H9 (cell line): Measurements from ENCODE around the gene PNMA1. TPM values are rescaled to one million over a fixed set of nuclear protein-coding genes. Genes with fewer than 3 reads are reported as not detected.

Experiments
- DNase-seq: peaks from one replicate; pipeline ENCODE4 v3.0.0-alpha.2; 2017
- H2AFZ ChIP-seq: one replicate; pipeline ENCODE4 v1.6.1; 2013; ENCODE audit warnings: mild to moderate bottlenecking, low read length, control low read depth, moderate library complexity
- H2AK5ac ChIP-seq: 2 replicates; pipeline ENCODE4 v1.6.1; 2013; ENCODE audit warnings: low read length, control low read depth, mixed read lengths; ENCODE audit not compliant: insufficient read length
- H2BK120ac ChIP-seq: one replicate; pipeline ENCODE4 v1.6.1; 2013; ENCODE audit warnings: low read depth, mild to moderate bottlenecking, low read length, control low read depth, inconsistent platforms; ENCODE audit not compliant: poor library complexity, severe bottlenecking
- H2BK12ac ChIP-seq: 2 replicates; pipeline ENCODE4 v1.6.1; 2013; ENCODE audit warnings: low read length, control low read depth, mixed read lengths, low read depth; ENCODE audit not compliant: insufficient read length
- H2BK15ac ChIP-seq: 2 replicates; pipeline ENCODE4 v1.6.1; 2013; ENCODE audit warnings: low read depth, low read length, control low read depth
- H2BK20ac ChIP-seq: one replicate; pipeline ENCODE4 v1.6.1; 2013; ENCODE audit warnings: low read depth, mild to moderate bottlenecking, low read length, control low read depth, inconsistent platforms; ENCODE audit not compliant: poor library complexity, severe bottlenecking
- H2BK5ac ChIP-seq: 2 replicates; pipeline ENCODE4 v1.6.1; 2013; ENCODE audit warnings: low read length, control low read depth, mixed read lengths; ENCODE audit not compliant: insufficient read length
- H3K14ac ChIP-seq: 2 replicates; pipeline ENCODE4 v1.6.1; 2013; ENCODE audit warnings: low read length, control low read depth; ENCODE audit not compliant: insufficient read depth
- H3K18ac ChIP-seq: 2 replicates; pipeline ENCODE4 v1.6.1; 2013; ENCODE audit warnings: low read depth, mild to moderate bottlenecking, mixed read lengths, low read length, control low read depth; ENCODE audit not compliant: insufficient read length
- H3K23ac ChIP-seq: 2 replicates; pipeline ENCODE4 v1.6.1; 2013; ENCODE audit warnings: low read length, control low read depth, mixed read lengths, low read depth; ENCODE audit not compliant: insufficient read length
- H3K23me2 ChIP-seq: 2 replicates; pipeline ENCODE4 v1.6.1; 2013; ENCODE audit warnings: low read depth, mild to moderate bottlenecking, mixed read lengths, low read length, control low read depth; ENCODE audit not compliant: insufficient read length, poor library complexity, severe bottlenecking
- H3K27ac ChIP-seq: 2 replicates; pipeline ENCODE4 v1.5.1; 2013; ENCODE audit warnings: low read length, control low read depth, mixed read lengths, low read depth; ENCODE audit not compliant: insufficient read length
- H3K27me3 ChIP-seq: 2 replicates; pipeline ENCODE4 v1.6.1; 2013; ENCODE audit warnings: low read length, control low read depth, inconsistent platforms; ENCODE audit not compliant: insufficient read depth
- H3K4ac ChIP-seq: 2 replicates; pipeline ENCODE4 v1.6.1; 2013; ENCODE audit warnings: low read depth, mild to moderate bottlenecking, control low read depth, inconsistent platforms, low read length, moderate library complexity
- H3K4me1 ChIP-seq: 2 replicates; pipeline ENCODE4 v1.6.1; 2013; ENCODE audit warnings: low read length, control low read depth, inconsistent platforms; ENCODE audit not compliant: insufficient read depth
- H3K4me2 ChIP-seq: 2 replicates; pipeline ENCODE4 v1.6.1; 2013; ENCODE audit warnings: low read length, control low read depth, mixed read lengths; ENCODE audit not compliant: insufficient read length, insufficient read depth
- H3K56ac ChIP-seq: 2 replicates; pipeline ENCODE4 v1.6.1; 2013; ENCODE audit warnings: low read depth, mild to moderate bottlenecking, mixed read lengths, low read length, control low read depth; ENCODE audit not compliant: insufficient read length
- H3K79me1 ChIP-seq: 2 replicates; pipeline ENCODE4 v1.6.1; 2013; ENCODE audit warnings: low read depth, mild to moderate bottlenecking, moderate library complexity, low read length, control low read depth, inconsistent platforms; ENCODE audit not compliant: insufficient read depth, poor library complexity, severe bottlenecking
- H3K79me2 ChIP-seq: 2 replicates; pipeline ENCODE4 v1.6.1; 2013; ENCODE audit warnings: low read length, control low read depth, inconsistent platforms; ENCODE audit not compliant: insufficient read depth
- H3K9ac ChIP-seq: 2 replicates; pipeline ENCODE4 v1.6.1; 2013; ENCODE audit warnings: low read length, control low read depth, mixed read lengths; ENCODE audit not compliant: insufficient read length; ENCODE audit errors: extremely low read depth
- H3K9me3 ChIP-seq: one replicate; pipeline ENCODE4 v1.6.1; 2013; ENCODE audit warnings: low read depth, low read length, inconsistent platforms; ENCODE audit not compliant: control insufficient read depth
- H3T11ph ChIP-seq: one replicate; pipeline ENCODE4 v1.6.1; 2013; ENCODE audit warnings: mild to moderate bottlenecking, low read length, control low read depth, inconsistent platforms
- H4K20me1 ChIP-seq: one replicate; pipeline ENCODE4 v1.6.1; 2013; ENCODE audit not compliant: control insufficient read depth, insufficient read length, insufficient read depth
- H4K5ac ChIP-seq: 2 replicates; pipeline ENCODE4 v1.6.1; 2013; ENCODE audit warnings: low read depth, mild to moderate bottlenecking, mixed read lengths, low read length, control low read depth; ENCODE audit not compliant: insufficient read length
- H4K8ac ChIP-seq: replicated peaks from 2 replicates; pipeline ENCODE4 v1.6.1; 2013; ENCODE audit warnings: low read length, control low read depth, mixed read lengths, low read depth; ENCODE audit not compliant: insufficient read length
- H4K91ac ChIP-seq: 2 replicates; pipeline ENCODE4 v1.6.1; 2013; ENCODE audit warnings: low read depth, mild to moderate bottlenecking, moderate library complexity, mixed read lengths, low read length, control low read depth; ENCODE audit not compliant: insufficient read length
- H3K27ac Mint-ChIP-seq, 3 experiments: 2 replicates in 2 of 3; 3 replicates in 1 of 3; pipeline ENCODE4 v1.8.0; 2020 to 2021; ENCODE audit warnings: mixed read lengths in 3 of 3, mild to moderate bottlenecking in 1 of 3, moderate library complexity in 1 of 3
- H3K27me3 Mint-ChIP-seq: 2 replicates; pipeline ENCODE4 v1.8.0; 2021; ENCODE audit warnings: low read depth, mild to moderate bottlenecking, moderate library complexity, mixed read lengths
- H3K36me3 Mint-ChIP-seq, 3 experiments: 2 replicates in 2 of 3; 3 replicates in 1 of 3; pipeline ENCODE4 v1.8.0; 2020 to 2021; ENCODE audit warnings: low read depth in 3 of 3, mixed read lengths in 3 of 3; ENCODE audit not compliant: insufficient read depth in 1 of 3
- H3K4me1 Mint-ChIP-seq, 2 experiments: 2 replicates each; pipeline ENCODE4 v1.8.0; 2020; ENCODE audit warnings: mixed read lengths in 2 of 2
- H3K4me3 Mint-ChIP-seq, 2 experiments: 2 replicates in 1 of 2; 3 replicates in 1 of 2; pipeline ENCODE4 v1.8.0; 2020 to 2021; ENCODE audit warnings: mild to moderate bottlenecking in 2 of 2, mixed read lengths in 2 of 2, moderate library complexity in 1 of 2
- H3K9me3 Mint-ChIP-seq, 2 experiments: 2 replicates in 1 of 2; 3 replicates in 1 of 2; pipeline ENCODE4 v1.8.0; 2020; ENCODE audit warnings: mild to moderate bottlenecking in 2 of 2, mixed read lengths in 2 of 2, moderate library complexity in 1 of 2
- CTCF ChIP-seq: fragments of 200-600 bp; sonication (generic); conservative IDR thresholded peaks from 3 replicates; pipeline ENCODE4 v1.8.0; 2021; ENCODE audit warnings: antibody characterized with exemption, mild to moderate bottlenecking
- WGBS: extraction: QIAGEN DNeasy Blood & Tissue Kit; methylation state at CpG from one replicate; pipeline ENCODE4 v1.1.7; 2013; ENCODE audit warnings: missing lambda C conversion rate, low lambda C conversion rate, mixed read lengths; ENCODE audit not compliant: insufficient read length; ENCODE audit errors: extremely low coverage; 5-methylcytosine and 5-hydroxymethylcytosine counted together
- total RNA-seq: library from RNA; stranded (reverse); gene quantifications from 2 replicates; pipeline ENCODE4 v1.2.1, GENCODE V29; 2021

PNMA1 gene
- total RNA-seq, 1 experiment from 2014 or later, result 56.1 TPM

- no peak overlapping the region for H3K9ac ChIP-seq
- no peaks in the 10 kb centered on the region for H3K9me3 Mint-ChIP-seq
Measured at GRCh38 chr14:73740618-73741326, 26.6 kb upstream of the PNMA1 start.

More at GRCh38 chr14:73740618-73741326, 26.6 kb upstream of the PNMA1 start:
- Histone ChIP-seq H3K23ac (no peak overlapping the region), H4K8ac (no peak overlapping the region), H3K4me1 (no peaks in the 10 kb centered on the region; the same call in 1 of the 2 replicates), H3K4me2 (peak overlapping the region; percentile 41), H3K79me2 (no peaks in the 10 kb centered on the region; the same call in 1 of the 2 replicates), H3K18ac (no peak overlapping the region), H3T11ph (no peak overlapping the region), H2BK12ac (no peak overlapping the region), H4K20me1 (no peaks in the 10 kb centered on the region), H4K5ac (no peak overlapping the region), H3K27me3 (no peaks in the 10 kb centered on the region), H3K23me2 (no peaks in the 10 kb centered on the region), H3K14ac (no peak overlapping the region; the same call in none of the 2 replicates), H2BK5ac (no peak overlapping the region), H3K9me3 (no peaks in the 10 kb centered on the region), H3K79me1 (no peaks in the 10 kb centered on the region), H3K56ac (no peak overlapping the region), H4K91ac (no peak overlapping the region), H2BK15ac (no peak overlapping the region; the same call in 1 of the 2 replicates), H3K4ac (no peak overlapping the region), H2AK5ac (no peak overlapping the region), H3K27ac (no peak overlapping the region), H2BK20ac (no peak overlapping the region), H2AFZ (no peak overlapping the region), H2BK120ac (no peak overlapping the region)
- no CpG with 5 or more reads among the region's 9 CpGs for WGBS
- TF ChIP-seq CTCF, result no peak
- Mint-ChIP-seq H3K36me3 (peaks cover 2 to 10% (median 8%) of the 10 kb centered on the region in 3 experiments; a peak in 4 of 7 replicates), H3K4me1 (peaks cover 37 to 44% of the 10 kb centered on the region in 2 experiments), H3K4me3 (peak overlapping the region in 1 of 2 experiments; percentile 21; a peak in 3 of 5 replicates), H3K27ac (peak overlapping the region; percentile 18 to 93 (median 88)), H3K27me3 (peaks cover 2% of the 10 kb centered on the region; the same call in 1 of the 2 replicates)
- DNase-seq, result peak; percentile 86
